ENCODE measurements around the gene NMU. TPM values are rescaled to one million over a fixed set of nuclear protein-coding genes. Genes with fewer than 3 reads are reported as not detected.
"Not testable (repeated sequence)": the region's sequence is repeated elsewhere in the genome, so short reads cannot be mapped to it uniquely, and the experiment has no call there.

The NMU gene
- total RNA-seq, 6 experiments from 2014 or later, result not detected

DNA sequence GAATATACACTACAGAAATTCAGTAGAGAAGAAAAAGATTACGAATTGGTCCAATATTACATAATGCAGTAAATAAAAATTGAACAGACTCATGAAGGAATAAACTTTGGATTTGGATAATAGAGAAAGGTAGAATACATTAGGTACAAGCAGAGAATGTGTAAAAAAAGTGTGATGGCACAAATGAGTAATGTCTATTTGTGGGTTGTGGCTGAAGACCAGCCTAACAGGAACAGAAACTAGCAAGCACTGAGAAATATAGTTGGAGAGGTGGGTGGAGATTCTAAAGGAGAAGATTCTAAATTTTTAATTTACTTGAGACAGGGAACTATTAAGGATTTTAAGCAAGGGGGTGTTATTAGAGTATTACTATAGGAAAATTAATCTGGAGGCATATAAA, 74.2 kb downstream of the NMU start:
- Mint-ChIP-seq H3K27me3 (ENCODE audit: insufficient read depth) (peaks cover 14% of the 10 kb centered on the region), H3K4me1 (ENCODE audit: low read depth) (no peaks in the 10 kb centered on the region), H3K9me3 (no peaks in the 10 kb centered on the region), H3K36me3 (ENCODE audit: low read depth) (no peaks in the 10 kb centered on the region), H3K4me3 (no peak overlapping the region), H3K27ac (no peak overlapping the region)
- DNase-seq, result no peak
- TF ChIP-seq CTCF (IDR thresholded peaks at IDR 0.05), result no peak

DNA sequence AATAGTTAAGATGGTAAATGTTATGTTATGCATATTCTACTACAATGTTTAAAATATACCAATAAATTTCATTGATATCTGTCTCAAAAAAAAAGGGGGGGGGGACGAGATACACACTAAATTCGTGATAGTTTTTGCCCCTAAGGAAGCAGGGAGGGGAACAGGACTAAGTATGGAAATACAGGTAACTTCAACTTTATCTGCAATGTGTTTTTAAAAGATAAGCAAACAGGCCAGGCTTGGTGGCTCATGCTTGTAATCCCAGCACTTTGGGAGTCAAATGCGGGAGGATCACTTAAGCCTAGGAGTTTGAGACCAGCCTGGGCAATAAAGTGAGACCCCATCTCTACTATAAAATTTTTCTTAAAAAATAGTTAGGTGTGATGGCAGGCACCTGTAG, 76.0 kb downstream of the NMU start:
- peaks cover 8% of the 10 kb centered on the region for H3K27me3 Mint-ChIP-seq (ENCODE audit: insufficient read depth)
- no peak overlapping the region for H3K4me3 Mint-ChIP-seq
- DNase-seq, result no peak

GRCh38 chr4:55554453-55555030, 81.6 kb downstream of the NMU start:
- DNase-seq, result peak; percentile 57
- no peaks in the 10 kb centered on the region; the same call in 1 of the 2 replicates for H3K27me3 Mint-ChIP-seq (ENCODE audit: insufficient read depth)
- no peak overlapping the region; the same call in 1 of the 2 replicates for H3K4me3 Mint-ChIP-seq
- H3K36me3 Mint-ChIP-seq (ENCODE audit: low read depth), result peaks cover 8% of the 10 kb centered on the region; the same call in 1 of the 2 replicates
- no peak overlapping the region for H3K27ac Mint-ChIP-seq
- peak; percentile 84 for TF ChIP-seq CTCF (IDR thresholded peaks at IDR 0.05)
- no peaks in the 10 kb centered on the region for H3K9me3 Mint-ChIP-seq
- peaks cover 30% of the 10 kb centered on the region for H3K4me1 Mint-ChIP-seq (ENCODE audit: low read depth)

More for the DNA sequence above, 76.0 kb downstream of the NMU start:
- Mint-ChIP-seq H3K36me3 (ENCODE audit: low read depth) (no peaks in the 10 kb centered on the region), H3K4me1 (ENCODE audit: low read depth) (no peaks in the 10 kb centered on the region), H3K27ac (no peak overlapping the region), H3K9me3 (no peaks in the 10 kb centered on the region)
- no peak for TF ChIP-seq CTCF (IDR thresholded peaks at IDR 0.05)

- Mint-ChIP-seq H3K36me3 (ENCODE audit: low read depth) (peaks cover 12% of the 10 kb centered on the region; the same call in 1 of the 2 replicates), H3K9me3 (no peaks in the 10 kb centered on the region), H3K4me3 (peak overlapping the region; percentile 79), H3K4me1 (ENCODE audit: low read depth) (peaks cover 39% of the 10 kb centered on the region), H3K27me3 (ENCODE audit: insufficient read depth) (no peaks in the 10 kb centered on the region; the same call in 1 of the 2 replicates), H3K27ac (no peak overlapping the region; the same call in 1 of the 2 replicates)
- no peak for DNase-seq
- no peak for TF ChIP-seq CTCF (IDR thresholded peaks at IDR 0.05)
These were observed 82.5 kb downstream of the NMU start for GRCh38 chr4:55553441-55554201.

DNA sequence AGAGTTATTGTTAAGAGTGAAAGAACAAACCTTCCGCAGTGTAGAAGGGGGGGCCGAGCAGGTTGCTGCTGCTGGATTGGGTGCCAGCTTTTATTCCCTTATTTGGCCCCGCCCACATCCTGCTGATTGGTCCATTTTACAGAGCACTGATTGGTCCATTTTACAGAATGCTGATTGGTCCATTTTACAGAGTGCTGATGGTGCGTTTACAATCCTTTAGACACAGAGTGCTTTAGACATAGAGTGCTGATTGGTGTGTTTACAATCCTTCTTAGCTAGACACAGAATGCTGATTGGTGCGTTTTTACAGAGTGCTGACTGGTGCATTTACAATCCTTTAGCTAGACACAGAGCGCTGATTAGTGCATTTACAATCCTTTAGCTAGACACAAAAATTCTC, 84.1 kb downstream of the NMU start:
- not testable (repeated sequence) for H3K27ac Mint-ChIP-seq; H3K9me3 Mint-ChIP-seq; H3K27me3 Mint-ChIP-seq (ENCODE audit: insufficient read depth); DNase-seq; H3K4me3 Mint-ChIP-seq
- peaks cover 12% of the 10 kb centered on the region; the same call in 1 of the 2 replicates for H3K36me3 Mint-ChIP-seq (ENCODE audit: low read depth)
- H3K4me1 Mint-ChIP-seq (ENCODE audit: low read depth), result peaks cover 54% of the 10 kb centered on the region

- no peaks in the 10 kb centered on the region for H3K9me3 Mint-ChIP-seq
- H3K4me3 Mint-ChIP-seq, result peak overlapping the region; percentile 44
- no peaks in the 10 kb centered on the region; the same call in none of the 2 replicates for H3K27me3 Mint-ChIP-seq (ENCODE audit: insufficient read depth)
- H3K27ac Mint-ChIP-seq, result peak overlapping the region; percentile 68
- no peak for TF ChIP-seq CTCF (IDR thresholded peaks at IDR 0.05)
- peaks cover 12% of the 10 kb centered on the region; the same call in 1 of the 2 replicates for H3K36me3 Mint-ChIP-seq (ENCODE audit: low read depth)
- peaks cover 57% of the 10 kb centered on the region for H3K4me1 Mint-ChIP-seq (ENCODE audit: low read depth)
- peak; percentile 90 for DNase-seq
These were observed 86.2 kb downstream of the NMU start for GRCh38 chr4:55549888-55550287.
